IMR-90 (cell line): ENCODE data around the gene MSRB1. TPM values are rescaled to one million over a fixed set of nuclear protein-coding genes. Genes with fewer than 3 reads are reported as not detected.

Experiments used
- ATAC-seq: fragments of 200-7000 bp; cut with Tn5 transposase; 2 replicates; pipeline ENCODE4 v1.9.1; 2020; ENCODE audit warnings: low read depth, mild to moderate bottlenecking, moderate library complexity
- BruUV-seq: library from RNA; stranded (reverse); fragments of 400-500 nt; replicated peaks from 2 replicates; lab custom pipeline; 2021; lab: Mats Ljungman, UMichigan
- CTCF ChIA-PET: fragments of 300-600 bp; formaldehyde crosslinking; extraction: SDS; loops from one replicate; lab custom pipeline; 2021; ENCODE audit warnings: antibody characterized with exemption; lab: Yijun Ruan, JAX
- POLR2A ChIA-PET: fragments of 300-600 bp; sonication (Branson Sonifier 250); formaldehyde crosslinking; loops from one replicate; lab custom pipeline; 2022; ENCODE audit warnings: antibody characterized with exemption; ENCODE audit not compliant: unreplicated experiment; lab: Charles Lee
- DNase-seq: peaks from one replicate; pipeline ENCODE4 v3.0.0; 2013
- H2AFZ ChIP-seq: replicated peaks from 2 replicates; pipeline ENCODE3; 2013; ENCODE audit warnings: low read length, mild to moderate bottlenecking; ENCODE audit not compliant: poor library complexity
- H2AK5ac ChIP-seq: 2 replicates; pipeline ENCODE4 v1.6.1; 2013; ENCODE audit warnings: low read depth, low read length, inconsistent platforms
- H2AK9ac ChIP-seq: replicated peaks from 2 replicates; pipeline ENCODE3; 2013; ENCODE audit warnings: mild to moderate bottlenecking, low read depth, low read length, moderate library complexity; ENCODE audit not compliant: poor library complexity
- H2BK120ac ChIP-seq: 2 replicates; pipeline ENCODE4 v1.6.1; 2013; ENCODE audit warnings: low read depth, low read length, inconsistent platforms
- H2BK15ac ChIP-seq: 3 replicates; pipeline ENCODE4 v1.6.1; 2013; ENCODE audit warnings: low read depth, low read length, inconsistent platforms
- H2BK20ac ChIP-seq: 2 replicates; pipeline ENCODE4 v1.6.1; 2013; ENCODE audit warnings: low read depth, mild to moderate bottlenecking, inconsistent platforms, low read length, moderate library complexity
- H2BK5ac ChIP-seq: 2 replicates; pipeline ENCODE4 v1.6.1; 2013; ENCODE audit warnings: mild to moderate bottlenecking, low read depth, low read length, inconsistent platforms; ENCODE audit not compliant: poor library complexity, severe bottlenecking
- H3K14ac ChIP-seq: replicated peaks from 2 replicates; pipeline ENCODE4 v1.6.1; 2013; ENCODE audit warnings: low read depth, low read length, inconsistent platforms
- H3K18ac ChIP-seq: 2 replicates; pipeline ENCODE4 v1.6.1; 2013; ENCODE audit warnings: low read depth, low read length, control low read depth
- H3K23ac ChIP-seq: 2 replicates; pipeline ENCODE4 v1.6.1; 2013; ENCODE audit warnings: low read depth, low read length, inconsistent platforms
- H3K27ac ChIP-seq: 2 replicates; pipeline ENCODE4 v1.5.1; 2013; ENCODE audit warnings: mild to moderate bottlenecking, control low read depth, low read length; ENCODE audit not compliant: insufficient read depth
- H3K27me3 ChIP-seq: 2 replicates; pipeline ENCODE4 v1.6.1; 2013; ENCODE audit warnings: low read length; ENCODE audit not compliant: control insufficient read depth, insufficient read depth
- H3K36me3 ChIP-seq: 2 replicates; pipeline ENCODE4 v1.6.1; 2013; ENCODE audit warnings: low read length, mixed read lengths; ENCODE audit not compliant: control insufficient read depth, insufficient read depth
- H3K4ac ChIP-seq: 2 replicates; pipeline ENCODE4 v1.6.1; 2013; ENCODE audit warnings: low read depth, low read length, inconsistent platforms
- H3K4me1 ChIP-seq: 2 replicates; pipeline ENCODE4 v1.6.1; 2013; ENCODE audit warnings: low read length, mixed read lengths; ENCODE audit not compliant: control insufficient read depth, insufficient read depth
- H3K4me2 ChIP-seq: 2 replicates; pipeline ENCODE4 v1.6.1; 2013; ENCODE audit warnings: low read depth, mild to moderate bottlenecking, control low read depth, low read length, moderate library complexity
- H3K4me3 ChIP-seq: 2 replicates; pipeline ENCODE4 v1.5.1; 2013; ENCODE audit warnings: low read depth, mild to moderate bottlenecking, control low read depth, low read length, moderate library complexity; ENCODE audit not compliant: insufficient read depth
- H3K56ac ChIP-seq: 2 replicates; pipeline ENCODE4 v1.6.1; 2013; ENCODE audit warnings: low read length, inconsistent platforms; ENCODE audit not compliant: insufficient read depth; ENCODE audit errors: extremely low read depth
- H3K79me1 ChIP-seq, 2 experiments: 2 replicates each; pipeline ENCODE4 v1.6.1; 2013; ENCODE audit warnings: low read length in 2 of 2, inconsistent platforms in 1 of 2, low read depth in 1 of 2
- H3K9ac ChIP-seq: 2 replicates; pipeline ENCODE4 v1.6.1; 2013; ENCODE audit warnings: low read depth, low read length, control low read depth
- H3K9me1 ChIP-seq: 2 replicates; pipeline ENCODE4 v1.6.1; 2013; ENCODE audit warnings: low read length, inconsistent platforms; ENCODE audit not compliant: insufficient read depth
- H3K9me3 ChIP-seq: 2 replicates; pipeline ENCODE4 v1.6.1; 2013; ENCODE audit warnings: low read length; ENCODE audit not compliant: control insufficient read depth, insufficient read depth
- H4K20me1 ChIP-seq: 2 replicates; pipeline ENCODE4 v1.6.1; 2013; ENCODE audit warnings: low read length, inconsistent platforms; ENCODE audit not compliant: insufficient read depth
- H4K5ac ChIP-seq: 2 replicates; pipeline ENCODE4 v1.6.1; 2013; ENCODE audit warnings: mild to moderate bottlenecking, low read depth, low read length, control low read depth
- H4K8ac ChIP-seq, 2 experiments: 2 replicates each; pipeline ENCODE4 v1.6.1; 2013; ENCODE audit warnings: low read depth in 2 of 2, low read length in 2 of 2, control low read depth in 1 of 2, inconsistent platforms in 1 of 2
- H4K91ac ChIP-seq: 2 replicates; pipeline ENCODE4 v1.6.1; 2013; ENCODE audit warnings: low read depth, low read length, inconsistent platforms; ENCODE audit not compliant: insufficient read depth
- CHD1 ChIP-seq: IDR thresholded peaks from 2 replicates; pipeline ENCODE4 v1.6.1; 2012; ENCODE audit warnings: low read depth, low read length, improper control_type of control experiment
- CTCF ChIP-seq: conservative IDR thresholded peaks from 2 replicates; pipeline ENCODE4 v1.5.1; 2012; ENCODE audit warnings: mild to moderate bottlenecking, low read depth, low read length, improper control_type of control experiment
- MAFK ChIP-seq: IDR thresholded peaks from 2 replicates; pipeline ENCODE4 v1.6.1; 2012; ENCODE audit warnings: low read depth, low read length, improper control_type of control experiment
- WGBS, 2 experiments: methylation state at CpG; one replicate each; pipeline versions ENCODE4 v1.1.5 to v1.1.7; 2013; ENCODE audit warnings: missing lambda C conversion rate in 2 of 2; ENCODE audit not compliant: insufficient read length in 1 of 2; ENCODE audit errors: extremely low coverage in 2 of 2; 5-methylcytosine and 5-hydroxymethylcytosine counted together
- dilution Hi-C: fragments of 300-500 bp; cut with HindIII; formaldehyde crosslinking; loops from one replicate; pipeline ENCODE4 v1.14.3; 2018; ENCODE audit warnings: low sequenced_read_pairs; ENCODE audit not compliant: unreplicated experiment
- in situ Hi-C: fragments of 300-500 bp; cut with MboI; formaldehyde crosslinking; loops from 3 replicates; pipeline ENCODE4 v1.14.3; 2019; ENCODE audit warnings: low sequenced_read_pairs, inconsistent platforms, mixed read lengths
- intact Hi-C: fragments of 100-400 bp; cut with micrococcal nuclease; formaldehyde crosslinking; loops from 2 replicates; pipeline ENCODE4 v1.10.0; 2022
- polyA plus RNA-seq, 3 experiments: library from polyadenylated mRNA; depleted of rRNA; stranded (reverse); fragments of >200 nt; gene quantifications; 2 replicates each; pipeline ENCODE4 v1.2.3, GENCODE V29; 2012; ENCODE audit warnings: low replicate concordance in 1 of 3
- total RNA-seq: library from RNA; depleted of rRNA; stranded (reverse); fragments of >200 nt; gene quantifications from 2 replicates; pipeline ENCODE4 v1.2.3, GENCODE V29; 2012

MSRB1 gene
- total and polyA plus RNA-seq, 2 of the 4 experiments (the other 2 are of a cell fraction) = 17.0 to 32.3 TPM

- H3K27ac ChIP-seq = no peak overlapping the region
- peaks cover 9 to 13% of the 10 kb centered on the region in 2 experiments; a peak in 3 of 4 replicates for H3K79me1 ChIP-seq
- H2AK5ac ChIP-seq = 0 out of 2 replicates have a peak overlapping the region, but pooled peaks have one; percentile 9
- H3K14ac ChIP-seq = no peak overlapping the region
- DNase-seq (no peak), ATAC-seq (no peak)
- CTCF ChIA-PET = no interaction called here
- no peak overlapping the region for H3K9ac ChIP-seq
- intact Hi-C loops = no loop called here
- TF ChIP-seq CHD1 (no peak), MAFK (no peak), CTCF (0 out of 2 replicates have a peak, but pooled peaks have one; percentile 6)
- H3K4me2 ChIP-seq = peak overlapping the region; percentile 76; the same call in 1 of the 2 replicates
- no peak overlapping the region for H3K18ac ChIP-seq
- H3K9me3 ChIP-seq = no peaks in the 10 kb centered on the region
- dilution Hi-C loops = no loop called here
- H3K23ac ChIP-seq = no peak overlapping the region
- no peaks in the 10 kb centered on the region for H3K27me3 ChIP-seq
- in situ Hi-C loops = no loop called here
- H3K4ac ChIP-seq = no peak overlapping the region
- H3K56ac ChIP-seq = no peak overlapping the region
- no peak overlapping the region for H2BK20ac ChIP-seq
- H2BK5ac ChIP-seq = no peak overlapping the region
- no peak overlapping the region for H2BK15ac ChIP-seq
- no peaks in the 10 kb centered on the region for H4K20me1 ChIP-seq
- 77% methylated on average over 21 of the region's 30 CpGs; no CpG with 5 or more reads in 1 of the 2 experiments for WGBS, 2 experiments
- H2AFZ ChIP-seq = no peak overlapping the region
- no TSS peak for BruUV-seq
- no peaks in the 10 kb centered on the region for H3K9me1 ChIP-seq
- peaks cover 5% of the 10 kb centered on the region; the same call in 1 of the 2 replicates for H3K4me1 ChIP-seq
- no peak overlapping the region for H4K91ac ChIP-seq
- no peak overlapping the region for H3K4me3 ChIP-seq
- POLR2A ChIA-PET = interaction anchor here (1.2 kb wide), 1 partner anchor 23 kb away, joined by 3 read pairs; the partner anchor contains the start of gene RPS2
- no peak overlapping the region for H4K5ac ChIP-seq
- H3K36me3 ChIP-seq = peaks cover 23% of the 10 kb centered on the region
- H2AK9ac ChIP-seq = peak overlapping the region; percentile 69
- no peak overlapping the region for H2BK120ac ChIP-seq
- H4K8ac ChIP-seq = no peak overlapping the region
Measured at GRCh38 chr16:1941162-1942046, 1.6 kb downstream of the MSRB1 start.
